ENCODE data around the gene COL4A2.

COL4A2 gene

GRCh38 chr13:110424569-110425443 lies 117.7 kb downstream of the COL4A2 start:
- H3K27ac ChIP-seq = peak overlapping the region; percentile 82
- no peaks in the 10 kb centered on the region for H3K27me3 ChIP-seq (replicated peaks)
- no peak for DNase-seq
- H3K36me3 ChIP-seq (replicated peaks) = peaks cover 75% of the 10 kb centered on the region
- H3K4me3 ChIP-seq (ENCODE audit: low read depth, low read length) = no peak overlapping the region
- in situ Hi-C loops (cut with HindIII; ENCODE audit: low pct_ligation_motif_present, low sequenced_read_pairs) = no loop called here
- TF ChIP-seq, protein P1, sequence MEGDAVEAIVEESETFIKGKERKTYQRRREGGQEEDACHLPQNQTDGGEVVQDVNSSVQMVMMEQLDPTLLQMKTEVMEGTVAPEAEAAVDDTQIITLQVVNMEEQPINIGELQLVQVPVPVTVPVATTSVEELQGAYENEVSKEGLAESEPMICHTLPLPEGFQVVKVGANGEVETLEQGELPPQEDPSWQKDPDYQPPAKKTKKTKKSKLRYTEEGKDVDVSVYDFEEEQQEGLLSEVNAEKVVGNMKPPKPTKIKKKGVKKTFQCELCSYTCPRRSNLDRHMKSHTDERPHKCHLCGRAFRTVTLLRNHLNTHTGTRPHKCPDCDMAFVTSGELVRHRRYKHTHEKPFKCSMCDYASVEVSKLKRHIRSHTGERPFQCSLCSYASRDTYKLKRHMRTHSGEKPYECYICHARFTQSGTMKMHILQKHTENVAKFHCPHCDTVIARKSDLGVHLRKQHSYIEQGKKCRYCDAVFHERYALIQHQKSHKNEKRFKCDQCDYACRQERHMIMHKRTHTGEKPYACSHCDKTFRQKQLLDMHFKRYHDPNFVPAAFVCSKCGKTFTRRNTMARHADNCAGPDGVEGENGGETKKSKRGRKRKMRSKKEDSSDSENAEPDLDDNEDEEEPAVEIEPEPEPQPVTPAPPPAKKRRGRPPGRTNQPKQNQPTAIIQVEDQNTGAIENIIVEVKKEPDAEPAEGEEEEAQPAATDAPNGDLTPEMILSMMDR (IDR thresholded peaks at IDR 0.05; ENCODE audit: low read depth, low read length, missing control alignments) = no peak

GRCh38 chr13:110425444-110425780 lies 118.3 kb downstream of the COL4A2 start:
- Histone ChIP-seq H3K4me3 (ENCODE audit: low read depth, low read length) (no peak overlapping the region), H3K27ac (peak overlapping the region; percentile 82), H3K27me3 (replicated peaks) (no peaks in the 10 kb centered on the region), H3K36me3 (replicated peaks) (peaks cover 76% of the 10 kb centered on the region)
- in situ Hi-C loops (cut with HindIII; ENCODE audit: low pct_ligation_motif_present, low sequenced_read_pairs) = no loop called here
- DNase-seq = peak; percentile 91
- TF ChIP-seq, protein P1 (IDR thresholded peaks at IDR 0.05; ENCODE audit: low read depth, low read length, missing control alignments) = no peak

GRCh38 chr13:110426735-110427134 lies 119.7 kb downstream of the COL4A2 start:
- TF ChIP-seq, protein P1 (IDR thresholded peaks at IDR 0.05; ENCODE audit: low read depth, low read length, missing control alignments) = no peak
- no peak for DNase-seq
- peaks cover 83% of the 10 kb centered on the region for H3K36me3 ChIP-seq (replicated peaks)
- H3K27ac ChIP-seq = peak overlapping the region; percentile 82
- H3K27me3 ChIP-seq (replicated peaks) = no peaks in the 10 kb centered on the region
- in situ Hi-C loops (cut with HindIII; ENCODE audit: low pct_ligation_motif_present, low sequenced_read_pairs) = no loop called here
- no peak overlapping the region for H3K4me3 ChIP-seq (ENCODE audit: low read depth, low read length)

DNA sequence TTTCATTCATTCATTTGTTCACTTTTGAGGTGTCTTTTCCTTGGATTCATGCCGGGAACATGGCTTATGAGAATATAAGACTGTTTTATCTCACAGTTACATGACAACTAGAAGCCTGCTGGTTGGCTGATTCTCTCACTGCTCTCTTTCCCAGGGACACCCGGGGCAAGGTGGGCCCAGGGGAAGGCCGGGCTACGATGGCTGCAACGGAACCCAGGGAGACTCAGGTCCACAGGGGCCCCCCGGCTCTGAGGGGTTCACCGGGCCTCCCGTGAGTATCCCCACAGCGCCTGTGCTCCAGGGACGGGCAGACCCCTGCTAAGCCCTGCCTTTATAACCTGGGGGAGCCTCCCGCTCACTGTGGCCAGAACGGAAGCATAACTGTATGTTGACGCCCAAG lies 121.2 kb downstream of the COL4A2 start:
- Histone ChIP-seq H3K4me3 (ENCODE audit: low read depth, low read length) (no peak overlapping the region), H3K27ac (no peak overlapping the region), H3K27me3 (replicated peaks) (no peaks in the 10 kb centered on the region), H3K36me3 (replicated peaks) (peaks cover 89% of the 10 kb centered on the region)
- in situ Hi-C loops (cut with HindIII; ENCODE audit: low pct_ligation_motif_present, low sequenced_read_pairs) = no loop called here
- TF ChIP-seq, protein P1 (IDR thresholded peaks at IDR 0.05; ENCODE audit: low read depth, low read length, missing control alignments) = no peak
- no peak for DNase-seq

DNA sequence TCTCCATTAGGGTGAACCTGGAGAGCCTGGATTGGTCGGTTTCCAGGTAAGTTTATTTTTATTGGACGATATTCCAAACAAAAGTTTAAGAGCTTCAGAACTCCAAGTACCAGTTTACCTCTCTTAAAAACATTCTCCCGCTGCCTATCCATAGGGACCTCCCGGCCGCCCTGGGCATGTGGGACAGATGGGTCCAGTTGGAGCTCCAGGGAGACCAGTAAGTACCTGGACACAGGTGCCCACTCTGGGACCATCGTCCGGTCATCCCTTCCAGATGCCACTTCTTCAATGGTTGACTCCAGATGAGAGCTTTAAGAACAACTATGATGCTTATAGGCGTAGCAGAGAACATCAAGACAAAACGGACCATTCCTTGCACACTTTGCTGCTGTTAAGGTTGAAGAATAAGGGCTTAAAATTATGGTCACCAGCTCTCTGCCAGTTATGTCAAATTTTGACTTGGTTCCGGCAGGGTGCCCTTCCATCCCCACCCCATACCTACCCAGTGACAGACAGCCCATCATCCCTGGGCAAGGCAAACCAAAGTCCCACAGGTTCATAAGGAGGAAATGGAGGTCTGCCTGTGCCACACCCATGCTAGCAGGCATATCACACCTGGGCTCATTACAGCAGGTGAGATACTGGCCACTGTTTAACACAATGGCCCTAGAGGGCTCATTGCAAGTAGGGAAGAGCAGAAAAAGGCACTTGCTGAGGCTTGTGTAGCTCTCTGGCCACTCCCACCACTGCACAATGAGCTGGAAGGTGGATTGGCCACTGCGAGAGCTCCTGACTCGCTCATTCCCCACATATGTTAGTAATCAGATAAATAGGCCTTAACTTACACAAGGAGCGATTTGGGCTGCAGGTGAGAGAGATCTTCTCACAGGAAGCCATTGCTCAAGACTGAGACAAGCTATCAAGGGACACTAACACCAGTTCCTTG lies 123.6 kb downstream of the COL4A2 start:
- H3K36me3 ChIP-seq (replicated peaks) = peaks cover 96% of the 10 kb centered on the region
- in situ Hi-C loops (cut with HindIII; ENCODE audit: low pct_ligation_motif_present, low sequenced_read_pairs) = no loop called here

More for the DNA sequence above, 123.6 kb downstream of the COL4A2 start:
- Histone ChIP-seq H3K4me3 (ENCODE audit: low read depth, low read length) (no peak overlapping the region), H3K27me3 (replicated peaks) (no peaks in the 10 kb centered on the region), H3K27ac (no peak overlapping the region)
- TF ChIP-seq, protein P1 (IDR thresholded peaks at IDR 0.05; ENCODE audit: low read depth, low read length, missing control alignments) = no peak
- no peak for DNase-seq
